Activated CD8-positive, alpha-beta memory T cell treated with anti-CD3 and anti-CD28 coated beads, Interleukin-2, amount 50 U/mL, for 48 hours (primary cell): Measurements from ENCODE around the gene EXOC2.

Experiments used
- DNase-seq: peaks from one replicate; pipeline ENCODE4 v3.0.0-alpha.2; 2020

Gene EXOC2

GRCh38 chr6:490251-491037 is 202.5 kb downstream of the EXOC2 start:
- no peak for DNase-seq

- no peak for DNase-seq
Measured at GRCh38 chr6:489762-490161, 203.2 kb downstream of the EXOC2 start.

DNA sequence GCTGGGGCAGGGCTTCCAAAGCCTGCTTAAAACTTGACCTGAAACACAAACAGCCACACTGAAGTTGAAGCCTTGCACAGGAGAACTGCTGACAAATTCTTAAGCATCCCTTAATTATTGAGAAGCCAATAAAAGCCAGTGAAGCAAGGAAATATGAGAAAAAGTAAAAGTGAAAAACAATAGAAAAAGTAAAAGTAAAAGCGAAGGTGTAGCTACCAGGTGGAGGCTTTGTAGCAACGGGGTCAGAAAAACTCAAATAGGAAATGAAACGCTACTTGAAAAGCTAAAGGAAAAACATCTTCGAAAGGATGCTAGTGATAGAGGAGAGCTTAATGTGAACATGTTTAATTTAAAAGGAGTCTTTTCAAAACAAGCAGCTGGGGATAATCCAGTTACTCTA is 203.9 kb downstream of the EXOC2 start:
- no peak for DNase-seq

DNA sequence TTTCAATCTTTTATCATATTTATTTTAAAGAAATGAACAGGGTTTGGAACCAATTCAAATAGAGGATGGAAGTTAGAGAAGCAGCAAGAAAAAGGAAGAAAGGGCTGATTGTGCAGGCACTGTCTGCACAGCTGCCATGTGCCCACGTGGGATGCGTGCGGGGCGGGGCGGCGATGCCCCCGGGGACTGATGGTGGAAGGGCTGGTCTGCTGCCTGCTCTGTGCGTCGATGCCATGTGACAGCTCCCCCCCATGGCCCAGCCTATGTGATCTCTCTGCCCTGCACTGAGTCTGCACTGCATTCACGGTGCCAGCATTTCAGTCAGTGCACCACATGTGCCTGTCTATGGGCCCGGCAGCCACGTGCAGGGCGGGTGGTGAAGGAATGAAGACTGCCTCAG is 205.0 kb downstream of the EXOC2 start:
- no peak for DNase-seq

DNA sequence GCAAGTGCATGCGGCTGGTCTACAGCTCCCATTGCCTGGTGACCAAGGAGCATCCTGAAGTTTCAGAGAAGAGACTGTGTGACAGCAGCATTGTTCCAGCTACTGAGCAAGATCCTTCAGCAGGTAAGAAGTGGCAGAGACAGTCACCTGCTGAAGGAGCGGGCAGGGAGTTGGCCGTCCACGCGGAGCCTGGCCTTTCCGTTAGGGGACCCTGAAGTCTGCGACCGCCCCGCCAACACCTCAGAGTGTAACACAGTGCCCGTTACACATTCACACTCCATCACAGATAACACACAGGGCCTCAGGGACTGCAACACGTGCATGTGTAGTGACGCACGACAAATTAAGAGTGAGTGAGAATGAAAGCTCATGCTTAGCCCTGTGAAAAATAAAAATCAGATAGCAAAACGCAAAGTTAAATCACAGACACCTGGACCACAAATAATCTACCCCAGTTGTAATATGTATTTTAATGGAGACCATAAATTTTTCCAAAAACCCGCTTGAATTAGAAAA is 207.2 kb downstream of the EXOC2 start:
- no peak for DNase-seq

GRCh38 chr6:484746-485145 is 208.2 kb downstream of the EXOC2 start:
- DNase-seq, result no peak

DNA sequence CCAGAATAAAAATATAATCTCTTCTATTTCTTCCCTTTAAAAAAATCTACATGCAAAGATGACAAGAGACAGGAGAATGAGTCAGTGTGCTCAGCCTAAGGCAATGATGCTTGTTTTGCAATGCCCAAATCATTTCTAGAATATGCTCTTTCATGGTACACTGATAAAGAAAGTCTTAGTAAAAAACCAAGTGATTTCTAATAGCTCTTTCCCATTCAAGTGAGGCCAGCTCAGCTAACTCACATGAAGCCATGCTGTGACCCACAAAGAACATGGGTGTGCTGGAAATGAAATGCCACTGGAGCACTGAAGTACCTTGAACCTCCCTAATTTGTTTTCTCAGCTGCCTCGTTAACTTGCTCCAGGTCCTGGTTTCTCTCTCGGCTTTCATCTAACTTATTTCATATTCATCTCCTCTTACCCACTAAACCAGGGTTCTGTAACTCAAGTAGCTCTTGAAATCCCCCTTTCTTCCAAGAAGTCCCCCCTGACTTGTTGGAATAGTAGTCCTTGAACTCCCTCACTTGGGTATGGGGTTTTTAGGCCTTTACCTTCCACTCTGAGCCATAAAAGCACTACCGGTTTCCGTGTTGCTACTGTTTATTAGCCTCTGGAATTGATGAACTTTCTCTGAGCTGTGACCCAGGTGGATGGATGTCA is 208.7 kb downstream of the EXOC2 start:
- DNase-seq, result no peak

DNA sequence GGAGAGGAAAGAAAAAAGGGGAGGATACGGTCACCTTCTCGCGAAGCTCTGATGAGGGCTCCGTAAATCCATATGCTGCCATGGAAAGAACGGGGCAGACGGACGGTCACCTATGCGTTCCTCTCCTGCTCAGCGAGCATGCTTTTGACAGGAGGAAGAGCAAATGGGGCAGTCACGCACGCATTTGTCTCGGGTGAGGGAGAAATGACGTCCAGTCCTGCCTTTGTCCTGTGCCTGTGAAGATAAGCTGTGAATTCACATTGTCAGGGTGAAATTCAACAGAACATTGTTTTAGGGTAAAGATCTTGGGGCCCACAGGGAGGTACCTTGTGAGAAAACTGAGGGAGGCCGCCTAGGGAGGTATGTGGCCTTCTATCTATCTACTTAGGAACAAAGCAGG is 217.6 kb downstream of the EXOC2 start:
- DNase-seq, result no peak

- peak; percentile 84 for DNase-seq
Measured at GRCh38 chr6:474453-475185, 218.3 kb downstream of the EXOC2 start.

GRCh38 chr6:473768-474452 is 219.0 kb downstream of the EXOC2 start:
- DNase-seq, result no peak

- DNase-seq, result no peak
Measured at GRCh38 chr6:473356-473755, 219.6 kb downstream of the EXOC2 start.

DNA sequence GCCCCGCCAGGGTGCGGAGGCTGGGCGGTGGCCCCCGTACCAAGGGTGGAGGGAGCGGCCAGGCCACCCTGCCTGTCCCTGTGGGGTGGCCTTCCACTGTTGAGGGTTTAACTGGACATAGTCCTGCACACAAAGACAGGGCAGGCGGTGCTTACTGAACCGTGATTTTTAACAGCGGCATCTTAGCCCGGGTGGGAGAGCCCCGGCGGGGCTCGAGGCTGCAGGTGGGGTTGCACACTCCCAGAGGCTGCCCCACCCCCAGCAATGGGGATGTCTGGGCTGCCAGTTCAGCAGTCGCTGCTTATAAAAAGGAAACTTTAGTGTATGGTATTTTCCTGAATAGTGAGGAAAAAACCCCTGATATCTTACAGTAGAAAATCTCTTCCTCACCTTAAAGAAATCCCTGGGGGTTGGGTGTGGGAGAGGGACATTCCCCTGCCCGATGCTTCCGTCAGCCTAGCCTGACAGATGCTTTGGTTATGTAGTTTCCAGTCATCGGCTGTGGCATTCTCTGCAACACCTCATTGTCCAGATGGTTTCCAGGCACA is 222.0 kb downstream of the EXOC2 start:
- DNase-seq, result no peak

GRCh38 chr6:470051-470900 is 222.7 kb downstream of the EXOC2 start:
- DNase-seq, result no peak

- DNase-seq, result no peak
Measured at GRCh38 chr6:467671-468082, 225.3 kb downstream of the EXOC2 start.

GRCh38 chr6:467111-467510 is 225.8 kb downstream of the EXOC2 start:
- DNase-seq, result no peak

DNA sequence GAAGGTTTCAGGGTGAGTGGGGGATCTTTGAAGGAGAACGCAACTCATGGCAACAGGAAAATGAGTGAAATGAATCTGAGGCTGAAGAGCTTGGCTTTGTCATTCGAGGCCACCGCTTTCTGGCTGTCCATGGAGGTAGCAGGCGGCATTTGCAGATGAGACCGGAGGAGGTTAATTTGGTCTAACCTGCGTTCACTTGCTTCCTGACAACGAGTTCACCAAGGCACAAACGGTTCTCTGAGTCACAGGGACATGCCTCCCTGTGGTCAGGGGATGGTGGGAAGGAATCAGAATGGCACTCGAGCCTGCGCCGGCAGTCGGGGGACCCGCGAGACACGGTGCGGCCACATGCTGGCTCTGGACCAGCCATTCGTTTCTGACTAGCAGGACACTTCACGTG is 226.4 kb downstream of the EXOC2 start:
- DNase-seq, result no peak

- no peak for DNase-seq
Measured at GRCh38 chr6:465531-466348, 227.2 kb downstream of the EXOC2 start.

- no peak for DNase-seq
Measured at GRCh38 chr6:456887-457286, 236.1 kb downstream of the EXOC2 start.

GRCh38 chr6:456358-456867 is 236.5 kb downstream of the EXOC2 start:
- no peak for DNase-seq

DNA sequence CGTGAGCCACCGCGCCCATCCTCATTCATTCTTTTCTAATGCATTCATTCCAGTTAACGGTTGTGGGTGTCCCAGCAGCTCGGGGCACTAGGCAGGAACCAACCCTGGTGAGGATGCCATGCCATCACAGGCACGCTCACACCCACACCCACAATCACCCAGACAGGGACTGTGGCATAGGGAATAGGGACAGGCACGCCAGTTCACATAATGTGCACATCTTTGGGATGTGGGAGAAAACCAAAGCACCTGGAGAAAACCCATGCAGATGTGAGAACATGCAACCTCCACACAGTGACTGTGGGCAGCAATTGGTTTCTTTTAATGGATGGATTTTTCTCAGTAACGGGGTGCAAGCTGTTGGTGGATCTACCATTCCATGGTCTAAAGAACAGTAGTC is 237.1 kb downstream of the EXOC2 start:
- DNase-seq, result no peak
